RKO (cell line): ENCODE data around the gene GFI1B.
A peak's percentile ranks its signal among the peaks of the same experiment; 100 is the strongest.
"Not testable (repeated sequence)": the region's sequence is repeated elsewhere in the genome, so short reads cannot be mapped to it uniquely, and the experiment has no call there.

Experiments
- DNase-seq: peaks from one replicate; pipeline ENCODE4 v3.0.0-alpha.2; 2016; ENCODE audit warnings: low spot score

Gene GFI1B

GRCh38 chr9:132978451-132979131, at the start of gene GFI1B:
GFI1B (plus strand) TSS chr9:132978694; CDS start chr9:132986679, 7,985 bp downstream.
- DNase-seq: no peak

DNA sequence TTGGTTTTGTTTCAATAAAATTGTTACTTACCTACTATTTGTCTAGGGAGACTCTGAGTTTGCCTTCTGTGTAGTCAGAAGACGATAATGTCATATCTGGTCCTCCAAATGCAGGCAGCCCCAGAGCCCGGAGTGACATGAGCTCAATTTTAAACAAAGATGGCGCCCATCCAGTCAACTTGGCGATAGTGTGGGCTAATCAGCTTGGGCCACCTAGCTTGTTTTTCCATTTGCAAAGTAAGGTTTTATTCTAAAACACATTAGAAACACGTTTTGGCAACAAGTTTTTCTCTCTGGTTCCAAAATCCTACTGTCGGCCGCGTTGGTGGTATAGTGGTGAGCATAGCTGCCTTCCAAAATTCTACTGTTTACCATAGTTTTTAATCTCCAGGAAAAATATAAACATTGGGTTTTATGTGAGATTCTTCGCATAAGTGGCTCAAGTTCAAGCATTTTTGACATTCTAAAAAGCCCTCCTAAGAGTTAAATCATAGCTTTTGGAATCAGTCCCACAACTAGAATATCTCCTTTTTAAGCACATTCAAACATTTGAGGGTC, 47.2 kb upstream of the GFI1B start:
- no peak for DNase-seq

DNA sequence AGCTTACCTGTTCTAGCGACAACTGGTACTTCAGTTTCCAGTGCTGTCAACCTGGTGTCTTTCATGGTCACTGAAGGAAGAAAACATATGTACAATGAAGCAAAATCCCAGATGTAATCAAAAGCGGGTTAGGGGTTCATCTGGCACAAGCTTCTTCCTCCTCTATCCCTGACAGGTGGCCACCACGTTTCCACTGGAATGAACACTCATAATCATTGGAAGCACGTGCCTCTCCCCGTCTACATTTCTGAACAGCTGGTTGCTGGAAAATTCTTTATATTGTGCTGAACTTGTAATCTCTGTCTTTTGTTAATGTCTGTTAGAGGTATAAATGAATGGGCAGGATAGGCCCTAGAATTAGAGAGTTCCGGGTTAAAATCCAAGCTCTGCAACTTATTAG, 43.5 kb upstream of the GFI1B start:
- no peak for DNase-seq

- DNase-seq: no peak
These were observed 41.0 kb upstream of the GFI1B start for GRCh38 chr9:132937463-132937901.

GRCh38 chr9:132939169-132939568, 39.3 kb upstream of the GFI1B start:
- no peak for DNase-seq

DNA sequence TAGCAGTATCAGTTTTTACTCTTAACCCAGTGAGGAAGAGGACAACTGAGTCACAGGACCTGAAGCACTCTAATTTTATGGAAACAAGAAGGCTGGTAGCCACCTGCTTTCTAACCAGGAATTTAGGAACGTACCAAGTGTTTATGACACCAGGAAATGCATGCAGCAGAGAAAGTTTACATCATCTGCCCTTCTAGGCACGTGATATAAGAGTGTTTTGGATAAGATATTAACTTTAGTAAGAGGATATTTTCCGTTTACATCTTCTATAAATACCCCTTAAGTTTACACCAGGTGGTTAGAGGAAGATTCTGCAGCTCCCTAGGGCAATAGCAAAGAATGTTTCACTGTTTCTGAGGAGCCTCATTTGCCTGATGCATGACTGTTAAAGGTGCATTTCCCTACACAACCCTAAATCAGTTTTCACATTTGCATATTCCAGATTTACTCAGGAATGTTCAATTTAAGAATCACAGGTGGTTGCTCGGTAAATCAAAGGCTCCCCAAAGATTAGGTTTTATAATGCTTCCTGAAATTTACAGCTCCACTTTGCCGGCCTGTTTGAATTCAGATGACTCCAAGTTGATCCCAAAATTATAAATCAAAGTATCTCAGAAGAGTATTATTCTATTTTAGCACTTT, 35.8 kb upstream of the GFI1B start:
- DNase-seq: no peak

DNA sequence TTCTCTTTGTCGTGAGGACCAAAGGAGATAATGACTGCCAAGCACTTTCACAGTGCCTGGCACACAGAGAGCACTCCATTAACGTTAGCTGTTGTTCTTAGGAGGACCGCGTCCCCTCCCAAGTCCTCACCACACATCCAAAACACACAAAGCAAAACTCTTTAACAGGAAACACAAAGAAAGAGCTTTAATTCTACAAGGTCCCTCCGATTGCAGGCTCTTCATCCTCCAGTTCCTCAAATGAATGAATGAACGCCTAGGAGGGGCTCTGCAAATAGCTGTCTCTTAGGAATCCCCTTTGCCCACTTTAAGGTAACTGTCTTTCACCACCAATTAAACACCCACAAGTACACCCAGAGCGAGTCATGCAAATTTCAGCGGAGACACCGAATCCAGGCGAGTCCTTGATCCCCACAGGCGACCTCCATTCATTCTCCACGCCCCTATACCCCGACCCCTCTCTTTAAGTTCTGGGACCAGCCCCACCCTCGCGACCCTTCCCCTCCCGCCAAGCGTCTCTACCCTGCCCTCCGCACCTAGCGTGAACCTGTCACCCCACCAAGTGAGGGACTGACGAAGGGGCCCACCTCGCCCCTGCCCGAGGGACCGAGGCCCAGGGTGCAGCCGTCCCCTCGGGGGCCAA, 34.7 kb upstream of the GFI1B start:
- peak; percentile 48 for DNase-seq

DNA sequence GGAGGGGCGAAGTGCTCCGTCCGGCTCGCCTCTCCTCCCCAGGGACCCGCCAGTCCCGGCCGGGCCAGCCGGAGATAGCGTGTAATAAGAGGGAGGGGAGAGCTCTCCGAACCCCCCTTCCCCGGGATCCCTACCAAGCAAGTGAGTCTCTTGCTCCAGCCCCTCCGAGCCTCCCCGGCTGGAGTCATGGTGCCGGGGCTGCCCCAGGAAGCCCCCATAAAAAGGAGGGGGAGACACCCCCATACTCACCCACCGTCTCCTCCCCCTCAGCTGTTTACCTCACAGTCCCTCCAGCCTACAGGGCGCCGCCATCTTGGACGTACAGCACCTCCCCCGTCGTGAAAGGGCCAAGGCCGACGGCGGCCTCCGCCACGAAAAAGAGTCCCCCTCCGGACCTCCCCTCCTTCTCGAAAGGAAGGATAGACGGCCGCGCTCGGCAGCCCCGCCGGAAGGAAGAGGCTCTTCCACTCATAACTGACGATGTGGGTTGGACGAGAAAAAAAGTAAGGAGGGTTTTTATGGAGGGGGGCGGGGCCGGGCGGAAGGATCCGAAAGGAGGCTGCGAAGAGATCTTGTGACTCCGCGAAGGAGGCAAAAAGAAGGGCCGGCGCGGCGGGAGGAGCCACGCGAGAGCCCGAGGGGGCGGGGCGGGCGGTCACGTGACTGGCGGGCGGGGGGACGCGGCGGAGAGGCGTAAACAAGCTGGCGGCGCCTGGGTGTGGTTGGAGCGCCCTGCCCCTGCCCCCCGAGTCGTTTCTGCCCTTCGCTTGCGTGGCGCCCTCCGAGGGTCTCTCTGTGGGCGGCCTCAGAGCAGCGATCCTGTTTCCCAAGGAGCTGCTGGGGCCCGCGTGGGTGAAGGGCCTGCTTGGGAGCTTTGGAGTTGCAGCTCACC, 34.0 kb upstream of the GFI1B start, which contains the start of gene TSC1:
TSC1 (minus strand) TSS at position 323 of the 892 bp plus-strand sequence. CDS start 15,744 bp downstream, outside the sequence.
- peak; percentile 97 for DNase-seq

GRCh38 chr9:132945186-132946130, 33.0 kb upstream of the GFI1B start:
- DNase-seq: no peak

DNA sequence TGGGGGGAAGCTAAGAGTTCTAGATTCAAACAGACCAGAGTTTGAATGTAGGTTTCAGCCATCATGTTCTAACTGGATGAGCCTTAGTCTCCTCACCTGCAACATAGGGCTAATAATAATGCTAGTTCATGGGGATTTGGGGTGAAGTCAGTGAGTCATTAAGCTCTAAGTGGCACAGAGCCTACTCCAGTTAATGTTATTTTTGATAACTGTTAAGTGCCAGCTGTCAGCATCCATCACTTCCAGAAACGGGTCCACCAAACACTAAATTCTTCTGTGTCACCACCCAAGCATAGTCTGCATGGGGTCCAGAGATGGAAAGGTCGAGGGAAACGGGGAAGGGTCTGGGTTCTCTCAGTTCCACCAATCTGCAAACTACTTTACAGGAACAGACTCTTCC, 32.3 kb upstream of the GFI1B start:
- DNase-seq: no peak

DNA sequence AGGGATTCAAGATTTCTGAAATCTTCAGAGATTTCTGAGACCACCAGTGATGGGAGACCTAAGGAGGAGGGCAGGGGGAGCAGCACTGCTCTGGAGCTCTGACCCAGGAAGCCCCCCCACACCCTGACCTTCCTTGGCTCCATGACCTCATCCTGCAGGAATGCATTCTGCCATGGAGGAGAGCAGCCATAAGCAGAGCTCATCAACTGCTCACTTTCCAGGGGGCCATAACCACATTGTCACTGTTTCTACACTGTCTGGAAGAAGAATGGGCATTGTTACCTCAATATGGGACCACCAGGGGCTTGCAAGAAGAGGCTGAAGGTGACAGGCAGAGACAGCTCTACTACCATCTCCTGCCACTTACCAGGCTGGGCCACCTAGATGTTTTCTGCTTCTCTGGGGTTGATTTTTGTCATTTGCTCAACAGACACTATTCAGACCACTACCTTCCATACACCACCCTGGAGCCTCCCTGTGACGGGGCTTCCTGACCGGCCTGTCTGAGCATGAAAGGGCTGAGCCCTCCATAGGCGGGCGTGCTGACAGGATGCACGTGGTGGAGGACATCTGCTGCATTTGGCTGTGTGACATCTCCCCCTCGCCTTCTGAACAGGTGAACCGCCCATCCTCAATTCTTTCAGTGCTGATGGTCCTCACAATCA, 31.7 kb upstream of the GFI1B start:
- DNase-seq: peak; percentile 61

- no peak for DNase-seq
These were observed 30.7 kb upstream of the GFI1B start for GRCh38 chr9:132947756-132948155.

GRCh38 chr9:132948482-132949050, 29.9 kb upstream of the GFI1B start:
- no peak for DNase-seq

DNA sequence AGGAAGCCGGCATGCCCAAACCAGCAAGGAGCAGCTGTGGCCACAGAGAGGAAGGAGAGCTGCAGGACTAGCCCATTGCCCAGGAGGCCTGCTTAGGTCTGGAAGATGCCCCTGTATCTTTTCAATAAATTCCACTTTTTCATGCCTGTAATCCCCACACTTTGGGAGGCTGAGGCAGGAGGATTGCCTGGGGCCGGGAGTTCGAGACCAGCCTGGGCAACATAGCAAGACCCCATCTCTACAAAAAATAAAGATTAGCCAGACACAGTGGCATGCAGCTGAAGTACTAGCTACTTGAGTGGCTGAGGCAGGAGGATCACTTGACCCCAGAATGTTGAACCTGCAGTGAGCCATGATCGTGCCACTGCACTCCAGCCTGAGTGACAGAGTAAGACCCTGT, 28.8 kb upstream of the GFI1B start:
- DNase-seq: no peak

GRCh38 chr9:132955123-132955522, 23.4 kb upstream of the GFI1B start:
- no peak for DNase-seq

DNA sequence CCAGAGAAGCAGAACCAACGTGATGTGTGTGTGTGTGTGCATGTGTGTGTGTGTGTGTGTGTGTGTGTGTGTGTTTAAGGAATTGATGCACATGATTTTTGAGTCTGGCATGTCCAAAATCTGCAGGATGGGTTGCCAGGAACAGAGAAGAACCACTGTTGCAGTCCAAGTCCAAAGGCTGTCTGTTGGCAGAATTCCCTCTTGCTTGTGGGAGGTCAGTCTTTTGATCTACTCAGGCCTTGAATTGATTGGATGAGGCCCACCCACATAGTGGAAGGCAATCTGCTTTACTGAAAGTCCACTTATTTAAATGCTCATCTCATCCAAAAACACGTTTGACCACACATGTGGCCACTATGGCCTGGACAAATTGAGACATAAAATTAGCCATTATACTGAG, 22.7 kb upstream of the GFI1B start:
- no peak for DNase-seq

DNA sequence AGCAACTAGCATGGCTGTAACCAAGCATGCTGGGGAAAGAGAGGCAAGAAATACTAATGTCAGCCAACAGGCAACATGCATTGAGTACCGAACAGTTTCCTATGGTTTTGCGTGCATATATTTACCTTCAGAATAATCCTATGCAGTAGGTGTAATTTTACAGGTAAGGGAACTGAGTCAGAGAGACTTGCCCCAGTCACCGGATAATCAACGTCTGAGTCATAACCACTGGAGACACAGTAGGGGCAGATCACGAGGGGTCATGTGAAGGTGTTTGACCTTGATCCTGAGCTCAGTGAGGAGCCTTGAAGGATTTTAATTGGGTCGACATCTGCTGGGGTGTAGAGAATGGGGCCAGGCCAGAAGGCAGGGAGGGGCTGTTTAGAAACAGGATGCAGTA, 20.7 kb upstream of the GFI1B start:
- no peak for DNase-seq

DNA sequence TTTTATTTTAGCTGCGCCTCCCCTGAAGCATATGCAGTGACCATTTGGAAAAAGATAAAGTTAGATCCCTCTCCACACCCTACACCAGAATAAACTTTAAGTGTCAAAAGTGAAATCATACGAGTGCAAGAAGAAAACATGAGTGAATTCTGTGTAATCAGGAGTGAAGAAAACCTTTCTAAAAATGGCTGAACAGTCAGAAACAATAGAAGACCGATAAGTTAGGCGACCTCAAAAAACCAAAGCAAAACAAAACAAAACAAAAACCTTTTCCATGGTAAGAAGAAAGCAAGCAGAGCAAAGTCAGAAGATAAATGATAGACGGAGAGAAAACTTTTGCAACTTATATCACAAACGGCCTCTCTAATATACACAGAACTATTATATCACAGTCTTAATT, 17.5 kb upstream of the GFI1B start:
- DNase-seq: no peak

- DNase-seq: no peak
These were observed 13.0 kb upstream of the GFI1B start for GRCh38 chr9:132965478-132965877.

- not testable (repeated sequence) for DNase-seq
These were observed 10.6 kb upstream of the GFI1B start for GRCh38 chr9:132967908-132968307.
